Activated T-cell treated with anti-CD3 and anti-CD28 coated beads, Interleukin-2, amount 50 U/mL, for 72 hours (primary cell): Measurements from ENCODE around the gene TRIM45. TPM values are rescaled to one million over a fixed set of nuclear protein-coding genes. Genes with fewer than 3 reads are reported as not detected.
A peak's percentile ranks its signal among the peaks of the same experiment; 100 is the strongest.
"Not testable (repeated sequence)": the region's sequence is repeated elsewhere in the genome, so short reads cannot be mapped to it uniquely, and the experiment has no call there.

ENCODE experiments used
- ATAC-seq, 2 donors: fragments of 150-1000 bp; cut with Tn5 transposase; replicated peaks in 1 of 2; 2 replicates each; pipeline ENCODE4 v1.10.0; 2021; ENCODE audit warnings: moderate library complexity in 2 of 2, mild to moderate bottlenecking in 1 of 2
- DNase-seq, 2 donors: peaks; one replicate each; pipeline ENCODE4 v3.0.0; 2021 to 2022; ENCODE audit warnings: mixed read lengths in 1 of 2
- H3K27ac Mint-ChIP-seq: one replicate; pipeline ENCODE4 v1.8.0; 2022; ENCODE audit warnings: mild to moderate bottlenecking, moderate library complexity, mixed read lengths
- H3K27me3 Mint-ChIP-seq: one replicate; pipeline ENCODE4 v1.8.0; 2022; ENCODE audit warnings: low read depth, mixed read lengths
- H3K36me3 Mint-ChIP-seq, 2 donors: one replicate each; pipeline ENCODE4 v1.8.0; 2022; ENCODE audit warnings: mixed read lengths in 2 of 2, mild to moderate bottlenecking in 1 of 2; ENCODE audit not compliant: insufficient read depth in 2 of 2
- H3K4me1 Mint-ChIP-seq: one replicate; pipeline ENCODE4 v1.8.0; 2022; ENCODE audit warnings: low read depth, mixed read lengths
- H3K4me3 Mint-ChIP-seq, 2 donors: one replicate each; pipeline ENCODE4 v1.8.0; 2022; ENCODE audit warnings: mild to moderate bottlenecking in 2 of 2, mixed read lengths in 2 of 2, moderate library complexity in 2 of 2
- H3K9me3 Mint-ChIP-seq, 2 donors: one replicate each; pipeline ENCODE4 v1.8.0; 2022; ENCODE audit warnings: mixed read lengths in 2 of 2
- total RNA-seq, 2 donors: library from RNA; stranded (reverse); gene quantifications; one replicate each; pipeline ENCODE4 v1.2.3, GENCODE V29; 2022

TRIM45 gene
- total RNA-seq, 2 donors from 2014 or later = 0.30 to 0.34 TPM

- H3K9me3 Mint-ChIP-seq = no peaks in the 10 kb centered on the region
- peaks cover 15% of the 10 kb centered on the region for H3K4me1 Mint-ChIP-seq
- ATAC-seq (no peak), DNase-seq (no peak)
- no peaks in the 10 kb centered on the region for H3K27me3 Mint-ChIP-seq
- no peak overlapping the region for H3K27ac Mint-ChIP-seq
- H3K4me3 Mint-ChIP-seq = no peak overlapping the region
- H3K36me3 Mint-ChIP-seq = peaks cover 7 to 24% of the 10 kb centered on the region in 2 donors
These were observed 15.8 kb downstream of the TRIM45 start for GRCh38 chr1:117105722-117106121.

- Mint-ChIP-seq H3K27ac (no peak overlapping the region), H3K27me3 (no peaks in the 10 kb centered on the region), H3K4me1 (peaks cover 11% of the 10 kb centered on the region), H3K9me3 (no peaks in the 10 kb centered on the region), H3K4me3 (no peak overlapping the region), H3K36me3 (peaks cover 12 to 31% of the 10 kb centered on the region in 2 donors)
- ATAC-seq (no peak), DNase-seq (no peak)
These were observed 16.6 kb downstream of the TRIM45 start for GRCh38 chr1:117104986-117105385.

GRCh38 chr1:117101858-117102257 is 19.7 kb downstream of the TRIM45 start:
- not testable (repeated sequence) for H3K9me3 Mint-ChIP-seq, ATAC-seq, H3K27ac Mint-ChIP-seq, H3K4me1 Mint-ChIP-seq, DNase-seq, H3K27me3 Mint-ChIP-seq, H3K4me3 Mint-ChIP-seq
- H3K36me3 Mint-ChIP-seq = peaks cover 18 to 38% of the 10 kb centered on the region in 2 donors

DNA sequence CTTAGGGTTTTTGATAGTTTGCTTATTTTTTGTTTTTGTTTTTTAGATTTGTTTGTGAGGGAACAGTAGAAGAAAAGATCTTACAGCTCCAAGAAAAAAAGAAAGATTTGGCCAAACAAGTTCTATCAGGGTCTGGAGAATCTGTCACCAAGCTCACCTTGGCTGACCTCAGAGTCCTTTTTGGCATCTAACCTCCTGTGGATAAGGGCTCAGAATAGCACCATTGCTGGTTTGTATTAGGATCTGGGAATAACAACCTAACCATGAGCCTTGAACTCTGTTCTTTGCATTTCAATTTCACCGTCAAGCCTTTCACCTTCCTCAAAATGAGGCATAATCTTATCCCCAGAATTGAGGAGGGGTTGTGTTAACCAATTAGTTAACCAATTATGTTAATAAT is 20.2 kb downstream of the TRIM45 start:
- ATAC-seq = no peak
- Mint-ChIP-seq H3K27ac (no peak overlapping the region), H3K4me1 (no peaks in the 10 kb centered on the region), H3K36me3 (peaks cover 20 to 42% of the 10 kb centered on the region in 2 donors), H3K27me3 (no peaks in the 10 kb centered on the region), H3K9me3 (no peaks in the 10 kb centered on the region), H3K4me3 (no peak overlapping the region)
- no peak for DNase-seq

GRCh38 chr1:117098287-117098890 is 23.2 kb downstream of the TRIM45 start:
- no peaks in the 10 kb centered on the region for H3K9me3 Mint-ChIP-seq

GRCh38 chr1:117097443-117097842 is 24.1 kb downstream of the TRIM45 start:
- Mint-ChIP-seq H3K27ac (no peak overlapping the region), H3K9me3 (no peaks in the 10 kb centered on the region), H3K27me3 (no peaks in the 10 kb centered on the region), H3K4me3 (no peak overlapping the region), H3K36me3 (peaks cover 20 to 49% of the 10 kb centered on the region in 2 donors), H3K4me1 (peaks cover 20% of the 10 kb centered on the region)
- DNase-seq (no peak), ATAC-seq (no peak)

More at GRCh38 chr1:117098287-117098890, 23.2 kb downstream of the TRIM45 start:
- Mint-ChIP-seq H3K27ac (no peak overlapping the region), H3K4me3 (no peak overlapping the region), H3K4me1 (peaks cover 11% of the 10 kb centered on the region), H3K27me3 (no peaks in the 10 kb centered on the region), H3K36me3 (peaks cover 23 to 46% of the 10 kb centered on the region in 2 donors)
- ATAC-seq (no peak), DNase-seq (no peak)

DNA sequence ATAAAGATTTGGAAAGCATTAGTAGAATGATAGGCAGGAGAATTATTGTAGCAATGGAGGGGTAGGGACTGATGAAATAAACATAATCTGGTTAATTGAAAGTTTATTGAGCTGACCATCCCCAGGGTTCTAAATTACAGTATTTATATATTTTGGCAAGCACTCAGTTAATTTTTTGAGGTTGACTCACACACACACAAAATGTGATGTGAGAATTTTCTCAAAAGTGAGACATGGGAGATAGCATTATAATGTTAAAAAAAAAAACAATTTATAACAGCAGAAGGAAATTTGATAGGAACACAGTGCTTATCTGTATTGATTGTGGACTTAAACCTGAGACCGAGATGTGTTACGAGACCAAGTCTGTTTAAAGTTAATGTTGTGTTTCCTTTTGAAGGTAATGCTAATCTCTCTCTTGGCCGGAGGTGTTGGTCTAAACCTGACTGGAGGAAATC is 24.6 kb downstream of the TRIM45 start:
- ATAC-seq = no peak
- H3K36me3 Mint-ChIP-seq = peaks cover 18 to 49% of the 10 kb centered on the region in 2 donors
- peak overlapping the region; percentile 31 for H3K27ac Mint-ChIP-seq

DNA sequence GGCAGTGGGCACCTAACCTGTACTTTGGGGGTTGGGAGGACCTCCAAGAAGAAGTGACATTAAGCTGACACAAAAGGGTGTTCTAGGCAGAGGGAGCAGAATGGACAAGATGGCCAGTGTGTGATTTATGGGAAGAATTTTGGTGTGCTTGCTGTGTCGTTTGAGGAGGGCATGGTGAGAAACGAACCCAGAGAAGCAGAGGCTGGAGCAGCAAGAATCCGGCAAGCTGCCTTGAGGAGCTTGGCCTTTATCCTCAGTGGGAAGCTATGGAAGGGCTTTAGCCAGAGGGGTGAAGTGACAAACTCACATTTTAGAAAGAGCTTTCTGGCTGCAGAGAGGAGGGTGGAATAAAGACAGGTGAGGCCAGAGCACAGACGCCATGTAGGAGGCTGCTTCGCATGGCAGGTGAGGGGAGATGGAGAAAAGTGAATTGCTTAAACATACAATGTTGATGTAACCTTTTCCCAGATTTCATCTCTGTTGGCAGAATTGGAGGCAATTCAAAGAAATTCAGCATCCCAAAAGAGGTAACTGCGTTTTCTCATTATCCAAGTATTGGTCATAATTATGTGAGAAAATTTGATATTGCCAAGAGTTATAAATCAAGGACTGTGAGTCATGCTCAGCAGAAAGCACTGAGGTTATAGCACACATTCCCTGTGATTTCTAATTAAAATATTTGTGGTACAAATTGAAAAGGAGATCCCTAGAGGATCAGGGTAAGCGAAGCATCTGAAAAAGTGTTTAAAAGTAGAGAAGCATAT is 26.5 kb downstream of the TRIM45 start:
- no peak for DNase-seq
- Mint-ChIP-seq H3K4me1 (peaks cover 29% of the 10 kb centered on the region), H3K9me3 (no peaks in the 10 kb centered on the region), H3K27ac (no peak overlapping the region), H3K27me3 (no peaks in the 10 kb centered on the region), H3K36me3 (peaks cover 25 to 53% of the 10 kb centered on the region in 2 donors), H3K4me3 (no peak overlapping the region)
- no peak for ATAC-seq

More for the DNA sequence above, 24.6 kb downstream of the TRIM45 start:
- DNase-seq = no peak
- Mint-ChIP-seq H3K4me3 (no peak overlapping the region), H3K4me1 (peaks cover 24% of the 10 kb centered on the region), H3K27me3 (no peaks in the 10 kb centered on the region), H3K9me3 (no peaks in the 10 kb centered on the region)

DNA sequence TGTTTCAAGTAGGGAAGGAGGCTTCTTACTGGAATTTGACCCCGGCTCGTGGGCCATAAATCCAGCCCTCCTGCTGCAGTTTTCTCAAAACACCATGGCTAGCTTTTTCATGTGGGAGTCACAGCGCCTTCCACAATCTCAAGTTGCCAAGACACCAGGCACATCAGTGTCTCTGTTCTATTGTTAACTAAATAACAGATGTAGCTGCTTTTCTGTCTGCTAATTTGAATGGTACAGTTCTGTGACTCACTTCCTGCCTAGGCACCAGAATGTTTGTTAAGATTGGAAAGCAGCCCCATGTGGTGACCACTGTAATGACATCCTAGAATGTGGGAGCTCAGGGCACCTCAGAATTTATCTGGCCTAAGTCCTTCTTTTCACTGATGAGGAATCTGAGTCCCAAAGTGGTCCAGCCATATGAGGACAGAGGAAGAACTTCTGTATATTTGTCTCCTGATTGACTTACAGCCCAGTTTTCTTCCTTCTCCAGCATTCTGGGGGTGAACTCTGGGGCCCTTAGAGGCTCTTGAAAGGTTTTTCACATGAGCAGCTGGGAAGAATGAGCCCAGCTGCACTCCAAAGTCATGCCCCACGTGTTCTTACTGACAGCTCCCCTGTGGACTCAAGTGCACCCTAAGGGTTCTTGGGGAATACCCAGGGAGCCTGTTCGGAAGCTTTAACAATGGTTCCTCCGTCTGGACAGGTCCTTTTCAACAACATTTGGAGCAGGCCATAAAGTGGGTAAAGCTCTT is 27.5 kb downstream of the TRIM45 start:
- ATAC-seq (peak; percentile 77 to 80), DNase-seq (peak; percentile 49 to 52)
- Mint-ChIP-seq H3K36me3 (peaks cover 21 to 47% of the 10 kb centered on the region in 2 donors), H3K27me3 (no peaks in the 10 kb centered on the region), H3K4me3 (peak overlapping the region in 1 of 2 donors; percentile 22), H3K4me1 (peaks cover 29% of the 10 kb centered on the region), H3K9me3 (no peaks in the 10 kb centered on the region), H3K27ac (no peak overlapping the region)

GRCh38 chr1:117093091-117093534 is 28.4 kb downstream of the TRIM45 start:
- H3K27me3 Mint-ChIP-seq = no peaks in the 10 kb centered on the region
- ATAC-seq = peak; percentile 89 to 95
- no peak overlapping the region for H3K4me3 Mint-ChIP-seq
- peaks cover 29% of the 10 kb centered on the region for H3K4me1 Mint-ChIP-seq
- peaks cover 22 to 48% of the 10 kb centered on the region in 2 donors for H3K36me3 Mint-ChIP-seq
- peak; percentile 42 to 57 for DNase-seq
- H3K27ac Mint-ChIP-seq = peak overlapping the region; percentile 61
- no peaks in the 10 kb centered on the region for H3K9me3 Mint-ChIP-seq

GRCh38 chr1:117092594-117092993 is 29.0 kb downstream of the TRIM45 start:
- peaks cover 29% of the 10 kb centered on the region for H3K4me1 Mint-ChIP-seq
- no peaks in the 10 kb centered on the region for H3K9me3 Mint-ChIP-seq
- H3K27me3 Mint-ChIP-seq = no peaks in the 10 kb centered on the region
- H3K4me3 Mint-ChIP-seq = no peak overlapping the region
- ATAC-seq = no peak
- peak overlapping the region; percentile 61 for H3K27ac Mint-ChIP-seq
- peaks cover 23 to 50% of the 10 kb centered on the region in 2 donors for H3K36me3 Mint-ChIP-seq
- DNase-seq = no peak

DNA sequence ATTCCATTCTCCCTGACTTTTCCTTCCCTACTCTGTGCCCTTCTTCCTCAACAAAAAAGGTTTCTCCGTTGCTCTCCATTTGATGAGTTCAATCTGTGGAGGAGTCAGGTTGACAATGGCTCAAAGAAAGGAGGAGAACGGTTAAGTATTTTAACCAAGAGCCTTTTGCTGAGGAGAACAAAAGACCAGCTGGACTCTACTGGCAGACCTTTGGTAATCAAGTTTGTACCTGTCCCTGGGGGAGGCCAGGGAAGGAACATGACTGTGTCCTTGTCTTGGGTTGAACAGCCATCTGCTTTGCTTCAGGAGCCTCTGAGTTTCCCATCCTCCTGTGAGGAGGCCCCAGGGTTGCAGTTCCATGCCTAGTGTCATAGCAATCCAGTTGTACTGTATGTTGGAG is 31.6 kb downstream of the TRIM45 start:
- ATAC-seq (no peak), DNase-seq (no peak)
- Mint-ChIP-seq H3K9me3 (no peaks in the 10 kb centered on the region), H3K4me3 (no peak overlapping the region), H3K36me3 (peaks cover 25 to 45% of the 10 kb centered on the region in 2 donors), H3K27me3 (no peaks in the 10 kb centered on the region), H3K27ac (no peak overlapping the region), H3K4me1 (peaks cover 29% of the 10 kb centered on the region)

- H3K27ac Mint-ChIP-seq = no peak overlapping the region
- H3K4me3 Mint-ChIP-seq = no peak overlapping the region
- H3K9me3 Mint-ChIP-seq = no peaks in the 10 kb centered on the region
- H3K27me3 Mint-ChIP-seq = no peaks in the 10 kb centered on the region
- peaks cover 27% of the 10 kb centered on the region for H3K4me1 Mint-ChIP-seq
- no peak for DNase-seq
- H3K36me3 Mint-ChIP-seq = peaks cover 25 to 40% of the 10 kb centered on the region in 2 donors
- ATAC-seq = no peak
These were observed 33.9 kb downstream of the TRIM45 start for GRCh38 chr1:117087686-117088085.
